Suprapubic skin (tissue), 4 donors: ENCODE measurements around the gene SRRM3. TPM values are rescaled to one million over a fixed set of nuclear protein-coding genes. Genes with fewer than 3 reads are reported as not detected.
A peak's percentile ranks its signal among the peaks of the same experiment; 100 is the strongest.

Source experiments
- DNase-seq, 2 donors: peaks; one replicate each; pipeline ENCODE4 v3.0.0-alpha.2; 2019; ENCODE audit warnings: low spot score in 2 of 2
- H3K27ac ChIP-seq: fragments of 200-600 bp; sonication (generic); one replicate; pipeline ENCODE4 v1.5.1; 2019
- H3K27me3 ChIP-seq: fragments of 200-600 bp; sonication (generic); one replicate; pipeline ENCODE4 v1.5.1; 2019
- H3K36me3 ChIP-seq: fragments of 200-600 bp; sonication (generic); one replicate; pipeline ENCODE4 v1.5.1; 2019
- H3K4me1 ChIP-seq: fragments of 200-600 bp; sonication (generic); one replicate; pipeline ENCODE4 v1.5.1; 2019
- H3K4me3 ChIP-seq: fragments of 200-600 bp; sonication (generic); one replicate; pipeline ENCODE4 v1.5.1; 2019; ENCODE audit warnings: mild to moderate bottlenecking
- H3K9me3 ChIP-seq: fragments of 200-600 bp; sonication (generic); one replicate; pipeline ENCODE4 v1.5.1; 2019
- CTCF ChIP-seq, 2 donors: fragments of 200-600 bp in 1 of 2; fragments of 450-650 bp in 1 of 2; sonication (generic) in 1 of 2; IDR thresholded peaks; one replicate each; pipeline ENCODE4 v1.5.1; 2016 to 2019; ENCODE audit warnings: antibody characterized with exemption in 2 of 2, mild to moderate bottlenecking in 1 of 2, moderate library complexity in 1 of 2
- EP300 ChIP-seq: sonication (generic); formaldehyde crosslinking; IDR thresholded peaks from one replicate; pipeline ENCODE4 v1.6.1; 2017; ENCODE audit warnings: antibody characterized with exemption
- POLR2A ChIP-seq, 2 donors: fragments of 450-650 bp; IDR thresholded peaks; one replicate each; pipeline ENCODE4 v1.6.1; 2017; ENCODE audit warnings: antibody characterized with exemption in 2 of 2, mild to moderate bottlenecking in 2 of 2, moderate library complexity in 2 of 2
- POLR2AphosphoS5 ChIP-seq, 3 donors: sonication (generic); formaldehyde crosslinking; IDR thresholded peaks; one replicate each; pipeline ENCODE4 v1.6.1; 2017; ENCODE audit warnings: antibody characterized with exemption in 3 of 3
- WGBS: methylation state at CpG from one replicate; pipeline ENCODE4 v1.1.5; 2018; 5-methylcytosine and 5-hydroxymethylcytosine counted together
- total RNA-seq, 4 donors: library from RNA; depleted of rRNA; stranded (reverse); fragments of >200 nt; gene quantifications; one replicate each; pipeline ENCODE4 v1.1.0, GENCODE V29; 2016

Gene SRRM3
- total RNA-seq, 4 donors from 2014 or later, result 5.6 to 8.5 (median 7.7) TPM

GRCh38 chr7:76318488-76319353 lies 117.0 kb downstream of the SRRM3 start:
- Histone ChIP-seq H3K36me3 (no peaks in the 10 kb centered on the region), H3K27me3 (no peaks in the 10 kb centered on the region), H3K4me1 (peaks cover 27% of the 10 kb centered on the region), H3K4me3 (peak overlapping the region; percentile 66), H3K27ac (peak overlapping the region; percentile 87), H3K9me3 (no peaks in the 10 kb centered on the region)
- TF ChIP-seq POLR2A (IDR thresholded peaks at IDR 0.05) (no peak), CTCF (IDR thresholded peaks at IDR 0.05) (peak; percentile 15 to 27), EP300 (no peak), POLR2AphosphoS5 (IDR thresholded peaks at IDR 0.05) (peak in 2 of 3 donors; percentile 44 to 53)
- DNase-seq, result peak; percentile 90 to 91
- WGBS, result 6% methylated on average over 24 of the region's 25 CpGs

GRCh38 chr7:76325092-76325491 lies 123.4 kb downstream of the SRRM3 start:
- Histone ChIP-seq H3K4me3 (no peak overlapping the region), H3K27ac (no peak overlapping the region), H3K9me3 (no peaks in the 10 kb centered on the region), H3K27me3 (no peaks in the 10 kb centered on the region), H3K36me3 (peaks cover 46% of the 10 kb centered on the region), H3K4me1 (peaks cover 2% of the 10 kb centered on the region)
- no peak for DNase-seq
- 96% methylated on average over 11 of the region's 11 CpGs for WGBS
- TF ChIP-seq POLR2A (IDR thresholded peaks at IDR 0.05), result no peak

GRCh38 chr7:76325811-76326210 lies 124.1 kb downstream of the SRRM3 start:
- TF ChIP-seq CTCF (IDR thresholded peaks at IDR 0.05) (no peak), POLR2AphosphoS5 (IDR thresholded peaks at IDR 0.05) (no peak), POLR2A (IDR thresholded peaks at IDR 0.05) (no peak), EP300 (no peak)
- H3K27me3 ChIP-seq, result no peaks in the 10 kb centered on the region
- WGBS, result 87% methylated on average over 5 of the region's 5 CpGs
- H3K4me1 ChIP-seq, result peaks cover 4% of the 10 kb centered on the region
- no peak for DNase-seq
- H3K27ac ChIP-seq, result no peak overlapping the region
- no peaks in the 10 kb centered on the region for H3K9me3 ChIP-seq
- peaks cover 47% of the 10 kb centered on the region for H3K36me3 ChIP-seq
- no peak overlapping the region for H3K4me3 ChIP-seq

- Histone ChIP-seq H3K9me3 (no peaks in the 10 kb centered on the region), H3K27me3 (no peaks in the 10 kb centered on the region), H3K27ac (no peak overlapping the region), H3K4me3 (no peak overlapping the region), H3K4me1 (peaks cover 4% of the 10 kb centered on the region), H3K36me3 (peaks cover 47% of the 10 kb centered on the region)
- no peak for DNase-seq
- TF ChIP-seq CTCF (IDR thresholded peaks at IDR 0.05) (no peak), POLR2AphosphoS5 (IDR thresholded peaks at IDR 0.05) (no peak), EP300 (no peak), POLR2A (IDR thresholded peaks at IDR 0.05) (no peak)
- WGBS, result 74% methylated on average over 5 of the region's 5 CpGs
Observed at GRCh38 chr7:76326646-76327233, 125.0 kb downstream of the SRRM3 start.

GRCh38 chr7:76327610-76328009 lies 125.9 kb downstream of the SRRM3 start:
- no peak for DNase-seq

More at GRCh38 chr7:76327610-76328009, 125.9 kb downstream of the SRRM3 start:
- H3K4me1 ChIP-seq, result peaks cover 7% of the 10 kb centered on the region
- no peaks in the 10 kb centered on the region for H3K27me3 ChIP-seq
- WGBS, result 58% methylated on average over 7 of the region's 7 CpGs
- H3K27ac ChIP-seq, result no peak overlapping the region
- H3K4me3 ChIP-seq, result no peak overlapping the region
- no peaks in the 10 kb centered on the region for H3K9me3 ChIP-seq
- peaks cover 51% of the 10 kb centered on the region for H3K36me3 ChIP-seq
- TF ChIP-seq POLR2A (IDR thresholded peaks at IDR 0.05) (no peak), POLR2AphosphoS5 (IDR thresholded peaks at IDR 0.05) (no peak), CTCF (IDR thresholded peaks at IDR 0.05) (no peak), EP300 (no peak)
